IPS-11a (cell line): ENCODE measurements around the gene GM2A.
"Not testable (repeated sequence)": the region's sequence is repeated elsewhere in the genome, so short reads cannot be mapped to it uniquely, and the experiment has no call there.

Experiments used
- H3K4me3 ChIP-seq: one replicate; pipeline ENCODE4 v1.5.1; 2013; ENCODE audit warnings: low read depth, low read length, control low read depth

Gene GM2A

GRCh38 chr5:151284392-151284967 lies 31.5 kb downstream of the GM2A start:
- no peak overlapping the region for H3K4me3 ChIP-seq

- H3K4me3 ChIP-seq: no peak overlapping the region
Observed at GRCh38 chr5:151285683-151286082, 32.7 kb downstream of the GM2A start.

GRCh38 chr5:151286246-151286645 lies 33.3 kb downstream of the GM2A start:
- H3K4me3 ChIP-seq: no peak overlapping the region

- no peak overlapping the region for H3K4me3 ChIP-seq
Observed at GRCh38 chr5:151288180-151288579, 35.2 kb downstream of the GM2A start.

GRCh38 chr5:151293624-151294023 lies 40.6 kb downstream of the GM2A start:
- H3K4me3 ChIP-seq: no peak overlapping the region

- H3K4me3 ChIP-seq: no peak overlapping the region
Observed at GRCh38 chr5:151295138-151295537, 42.2 kb downstream of the GM2A start.

GRCh38 chr5:151295791-151296477 lies 42.9 kb downstream of the GM2A start:
- no peak overlapping the region for H3K4me3 ChIP-seq

- H3K4me3 ChIP-seq: no peak overlapping the region
Observed at GRCh38 chr5:151296478-151296830, 43.5 kb downstream of the GM2A start.

- H3K4me3 ChIP-seq: no peak overlapping the region
Observed at GRCh38 chr5:151296974-151297373, 44.0 kb downstream of the GM2A start.

GRCh38 chr5:151298063-151298855 lies 45.3 kb downstream of the GM2A start:
- H3K4me3 ChIP-seq: no peak overlapping the region

- no peak within 1 kb of the TSS for H3K4me3 ChIP-seq
Observed at GRCh38 chr5:151303666-151304065, 50.7 kb downstream of the GM2A start, which contains the start of gene SLC36A3. Gene SLC36A3 (minus strand): TSS chr5:151303766. CDS start chr5:151303354, 412 bp downstream.

- not testable (repeated sequence) for H3K4me3 ChIP-seq
Observed at GRCh38 chr5:151309266-151309665, 56.3 kb downstream of the GM2A start.

GRCh38 chr5:151309821-151310220 lies 56.8 kb downstream of the GM2A start:
- not testable (repeated sequence) for H3K4me3 ChIP-seq

GRCh38 chr5:151310932-151311331 lies 57.9 kb downstream of the GM2A start:
- no peak overlapping the region for H3K4me3 ChIP-seq

- no peak overlapping the region for H3K4me3 ChIP-seq
Observed at GRCh38 chr5:151312756-151313324, 59.9 kb downstream of the GM2A start.

- H3K4me3 ChIP-seq: no peak overlapping the region
Observed at GRCh38 chr5:151313357-151313756, 60.4 kb downstream of the GM2A start.

GRCh38 chr5:151315998-151316597 lies 63.1 kb downstream of the GM2A start:
- no peak overlapping the region for H3K4me3 ChIP-seq

GRCh38 chr5:151317871-151318270 lies 64.9 kb downstream of the GM2A start:
- H3K4me3 ChIP-seq: no peak overlapping the region

- no peak overlapping the region for H3K4me3 ChIP-seq
Observed at GRCh38 chr5:151318850-151319732, 66.1 kb downstream of the GM2A start.
